Activated CD4-positive, alpha-beta T cell treated with anti-CD3 and anti-CD28 coated beads, Interleukin-2, Interleukin-6, amounts not matched to agents 100 ng/mL and 50 ng/mL, durations not matched to agents 16 hours and 8 hours (primary cell): ENCODE data around the gene RPL7L1.
A peak's percentile ranks its signal among the peaks of the same experiment; 100 is the strongest.
"Not testable (repeated sequence)": the region's sequence is repeated elsewhere in the genome, so short reads cannot be mapped to it uniquely, and the experiment has no call there.

Source experiments
- DNase-seq: peaks from one replicate; pipeline ENCODE4 v3.0.0-alpha.2; 2020

Gene RPL7L1

GRCh38 chr6:42894041-42894828, 14.8 kb downstream of the RPL7L1 start:
- not testable (repeated sequence) for DNase-seq

GRCh38 chr6:42896178-42896719, 16.8 kb downstream of the RPL7L1 start:
- DNase-seq = no peak

GRCh38 chr6:42898891-42899361, 19.5 kb downstream of the RPL7L1 start:
- peak; percentile 82 for DNase-seq

GRCh38 chr6:42899871-42900270, 20.5 kb downstream of the RPL7L1 start:
- no peak for DNase-seq

- peak; percentile 88 for DNase-seq
Measured at GRCh38 chr6:42901538-42901957, 22.1 kb downstream of the RPL7L1 start.

- not testable (repeated sequence) for DNase-seq
Measured at GRCh38 chr6:42902429-42903263, 23.2 kb downstream of the RPL7L1 start.

GRCh38 chr6:42904467-42904866, 25.1 kb downstream of the RPL7L1 start:
- DNase-seq = no peak

GRCh38 chr6:42907336-42907735, 27.9 kb downstream of the RPL7L1 start:
- no peak for DNase-seq

- DNase-seq = no peak
Measured at GRCh38 chr6:42909835-42910234, 30.4 kb downstream of the RPL7L1 start.

GRCh38 chr6:42911171-42912021, 32.0 kb downstream of the RPL7L1 start:
- DNase-seq = no peak

GRCh38 chr6:42914546-42914945, 35.1 kb downstream of the RPL7L1 start:
- no peak for DNase-seq

- no peak for DNase-seq
Measured at GRCh38 chr6:42915732-42916131, 36.3 kb downstream of the RPL7L1 start, which contains the start of gene PTCRA. Gene PTCRA (plus strand): TSS chr6:42916053. CDS start chr6:42916070, 17 bp downstream.

- no peak for DNase-seq
Measured at GRCh38 chr6:42916288-42916687, 36.9 kb downstream of the RPL7L1 start.

GRCh38 chr6:42921801-42922200, 42.4 kb downstream of the RPL7L1 start:
- no peak for DNase-seq

GRCh38 chr6:42923666-42924065, 44.2 kb downstream of the RPL7L1 start:
- no peak for DNase-seq

- DNase-seq = no peak
Measured at GRCh38 chr6:42925248-42925857, 45.9 kb downstream of the RPL7L1 start.

GRCh38 chr6:42928986-42929820, 49.8 kb downstream of the RPL7L1 start, which contains the start of gene CNPY3:
Gene CNPY3 (plus strand): TSS chr6:42929480. CDS start chr6:42929571, 91 bp downstream.
- peak; percentile 98 for DNase-seq

GRCh38 chr6:42929821-42930360, 50.5 kb downstream of the RPL7L1 start:
- DNase-seq = peak; percentile 87

GRCh38 chr6:42932412-42932811, 53.0 kb downstream of the RPL7L1 start:
- no peak for DNase-seq

- no peak for DNase-seq
Measured at GRCh38 chr6:42933205-42933604, 53.8 kb downstream of the RPL7L1 start.

GRCh38 chr6:42935322-42935721, 55.9 kb downstream of the RPL7L1 start:
- no peak for DNase-seq
